Smooth muscle cell (in vitro differentiated cells): Measurements from ENCODE around the gene DPP3. TPM values are rescaled to one million over a fixed set of nuclear protein-coding genes. Genes with fewer than 3 reads are reported as not detected.
"Not testable (repeated sequence)": the region's sequence is repeated elsewhere in the genome, so short reads cannot be mapped to it uniquely, and the experiment has no call there.

Source experiments
- DNase-seq: peaks from one replicate; lab custom pipeline; 2025; ENCODE audit not compliant: unreplicated experiment; lab: John Stamatoyannopoulos, UW
- H2AFZ ChIP-seq: fragments of 200-600 bp; sonication (generic); 2 replicates; pipeline ENCODE4 v1.6.0; 2016; ENCODE audit warnings: antibody characterized with exemption, low read depth, mild to moderate bottlenecking
- H3F3A ChIP-seq: fragments of 200-600 bp; sonication (generic); 2 replicates; pipeline ENCODE4 v1.6.0; 2017; ENCODE audit warnings: antibody characterized with exemption, low read depth
- H3K27ac ChIP-seq: fragments of 200-600 bp; sonication (generic); 2 replicates; pipeline ENCODE4 v1.5.1; 2016; ENCODE audit warnings: low read depth, mild to moderate bottlenecking
- H3K27me3 ChIP-seq: fragments of 200-600 bp; sonication (generic); 2 replicates; pipeline ENCODE4 v1.6.1; 2016; ENCODE audit warnings: low read depth, mild to moderate bottlenecking
- H3K36me3 ChIP-seq: fragments of 200-600 bp; sonication (generic); 2 replicates; pipeline ENCODE4 v1.5.1; 2016; ENCODE audit warnings: low read depth
- H3K4me1 ChIP-seq: fragments of 200-600 bp; sonication (generic); 2 replicates; pipeline ENCODE4 v1.5.1; 2016; ENCODE audit warnings: low read depth
- H3K4me2 ChIP-seq: fragments of 200-600 bp; sonication (generic); 2 replicates; pipeline ENCODE4 v1.6.0; 2016; ENCODE audit warnings: mild to moderate bottlenecking
- H3K4me3 ChIP-seq: fragments of 200-600 bp; sonication (generic); 2 replicates; pipeline ENCODE4 v1.5.1; 2016; ENCODE audit warnings: mild to moderate bottlenecking
- H3K79me2 ChIP-seq: fragments of 200-600 bp; sonication (generic); 2 replicates; pipeline ENCODE4 v1.6.0; 2016; ENCODE audit warnings: low read depth, mild to moderate bottlenecking
- H3K9ac ChIP-seq: fragments of 200-600 bp; sonication (generic); 2 replicates; pipeline ENCODE4 v1.6.0; 2016; ENCODE audit warnings: low read depth
- H3K9me3 ChIP-seq: fragments of 200-600 bp; sonication (generic); replicated peaks from 2 replicates; pipeline ENCODE4 v1.5.1; 2016; ENCODE audit warnings: low read depth
- H4K20me1 ChIP-seq: fragments of 200-600 bp; sonication (generic); 2 replicates; pipeline ENCODE4 v1.6.0; 2016; ENCODE audit warnings: low read depth
- WGBS: methylation state at CpG from one replicate; pipeline ENCODE4 v1.1.7; 2016; ENCODE audit warnings: low lambda C conversion rate; 5-methylcytosine and 5-hydroxymethylcytosine counted together
- polyA plus RNA-seq: library from polyadenylated mRNA; unstranded; fragments of >200 nt; fragmentation: Nextera tagmentation; extraction: Ambion mirVana; gene quantifications from 2 replicates; pipeline ENCODE4 v1.2.1, GENCODE V29; 2016
- total RNA-seq: library from RNA; depleted of rRNA; stranded (reverse); fragments of >200 nt; gene quantifications from 2 replicates; pipeline ENCODE4 v1.2.3, GENCODE V29; 2014
- TF ChIP-seq, protein P1 (sequence below): fragments of 200-600 bp; sonication (generic); IDR thresholded peaks from 2 replicates; pipeline ENCODE4 v1.5.1; 2017; ENCODE audit warnings: borderline replicate concordance, mild to moderate bottlenecking, antibody characterized with exemption; ENCODE audit not compliant: insufficient read depth, poor library complexity, severe bottlenecking

DPP3 gene, protein sequence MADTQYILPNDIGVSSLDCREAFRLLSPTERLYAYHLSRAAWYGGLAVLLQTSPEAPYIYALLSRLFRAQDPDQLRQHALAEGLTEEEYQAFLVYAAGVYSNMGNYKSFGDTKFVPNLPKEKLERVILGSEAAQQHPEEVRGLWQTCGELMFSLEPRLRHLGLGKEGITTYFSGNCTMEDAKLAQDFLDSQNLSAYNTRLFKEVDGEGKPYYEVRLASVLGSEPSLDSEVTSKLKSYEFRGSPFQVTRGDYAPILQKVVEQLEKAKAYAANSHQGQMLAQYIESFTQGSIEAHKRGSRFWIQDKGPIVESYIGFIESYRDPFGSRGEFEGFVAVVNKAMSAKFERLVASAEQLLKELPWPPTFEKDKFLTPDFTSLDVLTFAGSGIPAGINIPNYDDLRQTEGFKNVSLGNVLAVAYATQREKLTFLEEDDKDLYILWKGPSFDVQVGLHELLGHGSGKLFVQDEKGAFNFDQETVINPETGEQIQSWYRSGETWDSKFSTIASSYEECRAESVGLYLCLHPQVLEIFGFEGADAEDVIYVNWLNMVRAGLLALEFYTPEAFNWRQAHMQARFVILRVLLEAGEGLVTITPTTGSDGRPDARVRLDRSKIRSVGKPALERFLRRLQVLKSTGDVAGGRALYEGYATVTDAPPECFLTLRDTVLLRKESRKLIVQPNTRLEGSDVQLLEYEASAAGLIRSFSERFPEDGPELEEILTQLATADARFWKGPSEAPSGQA
- total RNA-seq (34.6 and 59.2 TPM in 2 replicates), polyA plus RNA-seq (38.0 and 40.1 TPM in 2 replicates)

DNA sequence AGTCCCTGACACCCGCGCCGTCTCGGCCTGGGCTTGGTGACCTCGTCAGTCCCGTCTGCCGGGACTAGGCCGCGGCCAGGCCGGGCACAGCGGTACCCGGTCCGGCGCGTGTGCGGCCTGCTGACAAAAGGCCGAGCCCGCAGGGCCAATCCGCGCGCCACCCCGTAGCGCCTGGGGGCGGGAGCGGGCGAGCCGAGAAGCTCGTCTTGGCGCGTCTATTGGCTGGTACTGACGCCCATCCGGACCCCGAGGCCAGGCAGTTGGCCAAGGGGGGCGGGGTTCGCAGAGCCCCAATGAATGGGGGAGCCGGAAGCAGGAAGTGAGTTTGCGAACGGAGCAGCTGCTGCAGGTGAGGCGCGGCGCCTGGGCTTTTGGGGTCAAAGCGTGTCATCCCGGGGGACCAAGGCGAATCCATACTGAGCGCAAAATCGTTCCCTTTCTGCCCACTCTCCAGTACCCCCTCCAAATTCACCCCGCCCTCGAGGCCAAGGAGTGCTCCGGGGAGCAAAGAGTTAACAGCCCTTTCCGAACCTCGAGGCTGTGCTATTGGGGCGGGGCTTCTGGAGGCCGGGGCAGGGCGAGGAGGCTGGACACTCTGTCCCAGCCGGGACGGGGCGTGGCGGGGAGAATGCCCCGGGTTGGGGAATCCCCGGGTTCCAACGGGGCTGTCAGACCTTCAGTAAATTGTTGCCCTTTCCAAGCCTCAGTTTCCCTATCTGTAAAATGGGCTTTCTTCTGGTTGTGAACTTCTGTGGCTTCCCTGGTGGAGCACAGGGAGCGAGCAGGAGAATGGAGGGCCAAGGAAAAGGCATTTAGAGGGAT is at the start of gene DPP3:
DPP3 (plus strand) TSS at position 318 of the 822 bp plus-strand sequence. CDS start 1,767 bp downstream, outside the sequence.
- Histone ChIP-seq H3K79me2 (peaks cover 4% of the 10 kb centered on the region), H3K9ac (peak within 1 kb of the TSS; percentile 91), H3F3A (no peaks in the 10 kb centered on the region), H3K4me2 (peak within 1 kb of the TSS; percentile 93), H3K9me3 (no peaks in the 10 kb centered on the region), H3K36me3 (no peaks in the 10 kb centered on the region), H3K4me1 (no peaks in the 10 kb centered on the region), H3K27me3 (no peaks in the 10 kb centered on the region), H3K27ac (peak within 1 kb of the TSS; percentile 86), H4K20me1 (no peaks in the 10 kb centered on the region), H2AFZ (peak within 1 kb of the TSS; percentile 93), H3K4me3 (peak within 1 kb of the TSS; percentile 88)
- peak; percentile 88 for DNase-seq
- TF ChIP-seq, protein P1, sequence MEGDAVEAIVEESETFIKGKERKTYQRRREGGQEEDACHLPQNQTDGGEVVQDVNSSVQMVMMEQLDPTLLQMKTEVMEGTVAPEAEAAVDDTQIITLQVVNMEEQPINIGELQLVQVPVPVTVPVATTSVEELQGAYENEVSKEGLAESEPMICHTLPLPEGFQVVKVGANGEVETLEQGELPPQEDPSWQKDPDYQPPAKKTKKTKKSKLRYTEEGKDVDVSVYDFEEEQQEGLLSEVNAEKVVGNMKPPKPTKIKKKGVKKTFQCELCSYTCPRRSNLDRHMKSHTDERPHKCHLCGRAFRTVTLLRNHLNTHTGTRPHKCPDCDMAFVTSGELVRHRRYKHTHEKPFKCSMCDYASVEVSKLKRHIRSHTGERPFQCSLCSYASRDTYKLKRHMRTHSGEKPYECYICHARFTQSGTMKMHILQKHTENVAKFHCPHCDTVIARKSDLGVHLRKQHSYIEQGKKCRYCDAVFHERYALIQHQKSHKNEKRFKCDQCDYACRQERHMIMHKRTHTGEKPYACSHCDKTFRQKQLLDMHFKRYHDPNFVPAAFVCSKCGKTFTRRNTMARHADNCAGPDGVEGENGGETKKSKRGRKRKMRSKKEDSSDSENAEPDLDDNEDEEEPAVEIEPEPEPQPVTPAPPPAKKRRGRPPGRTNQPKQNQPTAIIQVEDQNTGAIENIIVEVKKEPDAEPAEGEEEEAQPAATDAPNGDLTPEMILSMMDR: no peak
- 1% methylated on average over 43 of the region's 62 CpGs for WGBS

DNA sequence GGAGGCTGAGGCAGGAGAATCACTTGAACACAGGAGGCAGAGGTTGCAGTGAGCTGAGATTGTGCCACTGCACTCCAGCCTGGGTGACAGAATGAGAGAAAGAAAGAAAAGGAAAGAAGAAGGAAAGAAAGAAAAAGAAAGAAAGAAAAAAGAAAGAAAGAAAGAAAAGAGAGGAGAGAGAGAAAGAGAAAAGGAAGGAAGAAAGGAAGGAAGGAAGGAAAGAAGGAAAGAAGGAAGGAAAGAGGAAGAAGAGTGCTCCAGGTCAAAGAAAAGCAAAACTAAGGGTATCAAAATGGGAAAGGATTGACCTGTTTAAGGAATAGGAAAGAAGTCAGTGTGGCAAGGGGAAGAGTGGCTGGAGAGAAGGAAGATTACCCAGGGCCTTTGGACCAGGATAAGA is 48.9 kb upstream of the DPP3 start:
- not testable (repeated sequence) for H3K4me3 ChIP-seq, H3K79me2 ChIP-seq, H3K9ac ChIP-seq, H3K27ac ChIP-seq, H3K4me2 ChIP-seq, H3F3A ChIP-seq, H4K20me1 ChIP-seq, DNase-seq, H3K4me1 ChIP-seq, H3K9me3 ChIP-seq, H3K36me3 ChIP-seq, H2AFZ ChIP-seq, H3K27me3 ChIP-seq

DNA sequence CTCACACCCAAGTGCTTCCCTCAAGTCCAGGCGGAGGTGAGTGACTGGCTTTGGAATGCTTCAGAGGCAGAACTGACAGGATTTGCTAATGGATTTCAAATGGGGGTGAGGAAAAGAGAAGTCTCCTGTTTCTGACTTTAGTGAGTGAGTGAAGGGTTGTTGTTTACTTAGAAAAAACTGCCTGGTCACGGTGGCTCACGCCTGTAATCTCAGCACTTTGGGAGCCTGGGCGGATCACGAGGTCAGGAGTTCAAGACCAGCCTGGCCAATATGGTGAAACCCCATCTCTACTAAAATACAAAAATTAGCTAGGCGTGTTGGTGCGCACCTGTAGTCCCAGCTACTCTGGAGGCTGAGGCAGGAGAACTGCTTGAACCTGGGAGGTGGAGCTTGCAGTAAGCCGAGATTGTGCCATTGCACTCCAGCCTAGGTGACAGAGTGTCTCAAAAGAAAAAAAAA is 48.3 kb upstream of the DPP3 start:
- not testable (repeated sequence) for H3K9me3 ChIP-seq, H3K27ac ChIP-seq, H3K4me3 ChIP-seq, DNase-seq, H2AFZ ChIP-seq, H3F3A ChIP-seq, H4K20me1 ChIP-seq, H3K4me2 ChIP-seq, H3K36me3 ChIP-seq, H3K79me2 ChIP-seq, H3K9ac ChIP-seq, H3K27me3 ChIP-seq, H3K4me1 ChIP-seq
- WGBS: 73% methylated on average over 8 of the region's 8 CpGs

DNA sequence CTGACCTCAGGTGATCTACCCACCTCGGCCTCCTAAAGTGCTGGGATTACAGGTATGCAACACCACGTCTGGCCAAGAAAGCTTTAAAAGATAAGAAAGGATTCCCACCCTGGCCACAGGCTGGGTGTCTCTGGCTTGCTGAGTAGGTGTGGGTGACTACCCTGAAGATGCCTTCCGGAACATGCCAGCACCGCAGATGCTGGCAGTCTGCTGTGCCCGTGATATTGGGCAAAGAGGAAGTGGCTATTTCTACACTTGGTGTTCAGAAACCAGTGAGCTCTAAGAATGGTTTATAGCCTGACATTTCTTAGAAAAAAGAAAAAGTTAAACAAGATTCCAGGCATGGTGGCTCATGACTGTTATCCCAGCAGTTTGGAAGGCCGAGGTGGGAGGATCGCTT is 47.6 kb upstream of the DPP3 start:
- Histone ChIP-seq H3K4me1 (no peaks in the 10 kb centered on the region), H3K79me2 (no peaks in the 10 kb centered on the region), H3K4me2 (no peak overlapping the region), H3K36me3 (no peaks in the 10 kb centered on the region), H3K27me3 (no peaks in the 10 kb centered on the region), H3K9me3 (no peaks in the 10 kb centered on the region), H3K27ac (no peak overlapping the region), H4K20me1 (no peaks in the 10 kb centered on the region), H2AFZ (no peak overlapping the region), H3K9ac (no peak overlapping the region), H3K4me3 (no peak overlapping the region), H3F3A (no peaks in the 10 kb centered on the region)
- TF ChIP-seq, protein P1: no peak
- 94% methylated on average over 7 of the region's 7 CpGs for WGBS
- DNase-seq: no peak
